ENCODE data around the gene IL3.

Gene IL3

GRCh38 chr5:132074091-132074771 lies 13.8 kb downstream of the IL3 start:
- no peak for DNase-seq

- DNase-seq, result peak; percentile 73
Measured at GRCh38 chr5:132074772-132075718, 14.6 kb downstream of the IL3 start.

DNA sequence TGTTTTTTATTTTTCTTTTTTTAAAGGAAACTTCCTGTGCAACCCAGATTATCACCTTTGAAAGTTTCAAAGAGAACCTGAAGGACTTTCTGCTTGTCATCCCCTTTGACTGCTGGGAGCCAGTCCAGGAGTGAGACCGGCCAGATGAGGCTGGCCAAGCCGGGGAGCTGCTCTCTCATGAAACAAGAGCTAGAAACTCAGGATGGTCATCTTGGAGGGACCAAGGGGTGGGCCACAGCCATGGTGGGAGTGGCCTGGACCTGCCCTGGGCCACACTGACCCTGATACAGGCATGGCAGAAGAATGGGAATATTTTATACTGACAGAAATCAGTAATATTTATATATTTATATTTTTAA lies 15.2 kb downstream of the IL3 start:
- no peak for DNase-seq

DNA sequence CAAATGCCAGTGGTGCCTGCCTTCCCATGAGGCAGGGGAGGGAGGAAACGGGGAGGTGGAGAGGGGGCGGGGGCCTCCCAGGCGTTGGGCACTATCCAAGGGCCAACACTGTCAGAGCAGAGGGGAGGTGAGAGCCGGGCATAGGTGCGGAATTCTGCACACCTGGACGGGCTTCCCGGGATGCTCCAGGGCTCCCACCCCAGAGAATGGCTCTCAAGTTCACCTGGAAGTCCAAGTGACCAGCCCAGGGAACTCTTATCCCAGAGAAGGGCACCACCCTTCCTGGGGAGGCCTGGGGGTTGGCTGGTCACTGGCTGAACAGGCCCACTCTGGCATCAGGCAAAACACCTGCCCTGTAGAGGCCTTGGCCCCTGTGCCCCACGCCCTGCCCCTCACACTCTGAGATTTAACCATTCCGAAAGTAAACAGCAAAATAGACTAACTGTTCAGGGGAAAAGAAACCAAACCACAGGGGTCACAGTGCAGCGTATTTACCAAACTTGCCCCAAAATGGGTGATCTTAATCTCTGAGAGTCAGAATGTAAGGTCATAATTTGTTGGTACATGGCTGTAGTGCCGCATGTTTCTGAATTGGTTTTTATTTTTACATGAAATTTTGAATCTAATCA lies 15.9 kb downstream of the IL3 start:
- no peak for DNase-seq

GRCh38 chr5:132076983-132077382 lies 16.5 kb downstream of the IL3 start:
- no peak for DNase-seq

GRCh38 chr5:132079081-132079480 lies 18.6 kb downstream of the IL3 start:
- no peak for DNase-seq

DNA sequence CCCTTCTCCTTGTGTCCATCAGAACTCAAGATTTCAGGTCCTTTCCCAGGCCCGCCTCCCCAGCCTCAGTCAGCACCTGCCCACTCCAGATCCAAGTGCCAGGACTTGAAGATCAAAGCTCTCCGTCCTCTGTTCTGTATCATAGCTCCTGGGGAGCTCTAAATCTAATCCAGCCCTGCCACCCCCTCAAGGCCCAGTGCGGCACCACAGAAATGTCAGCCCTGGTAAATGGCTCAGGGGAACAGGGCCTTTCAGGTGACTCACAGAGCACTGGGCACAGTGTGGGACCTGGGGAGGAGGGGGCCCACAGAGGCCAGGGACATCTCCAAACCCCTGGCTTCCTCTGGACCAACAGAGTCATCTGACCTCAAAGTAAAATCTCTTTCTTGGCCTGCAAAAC lies 19.2 kb downstream of the IL3 start:
- DNase-seq, result no peak

- no peak for DNase-seq
Measured at GRCh38 chr5:132080595-132080994, 20.1 kb downstream of the IL3 start.

GRCh38 chr5:132081458-132081857 lies 21.0 kb downstream of the IL3 start:
- no peak for DNase-seq

DNA sequence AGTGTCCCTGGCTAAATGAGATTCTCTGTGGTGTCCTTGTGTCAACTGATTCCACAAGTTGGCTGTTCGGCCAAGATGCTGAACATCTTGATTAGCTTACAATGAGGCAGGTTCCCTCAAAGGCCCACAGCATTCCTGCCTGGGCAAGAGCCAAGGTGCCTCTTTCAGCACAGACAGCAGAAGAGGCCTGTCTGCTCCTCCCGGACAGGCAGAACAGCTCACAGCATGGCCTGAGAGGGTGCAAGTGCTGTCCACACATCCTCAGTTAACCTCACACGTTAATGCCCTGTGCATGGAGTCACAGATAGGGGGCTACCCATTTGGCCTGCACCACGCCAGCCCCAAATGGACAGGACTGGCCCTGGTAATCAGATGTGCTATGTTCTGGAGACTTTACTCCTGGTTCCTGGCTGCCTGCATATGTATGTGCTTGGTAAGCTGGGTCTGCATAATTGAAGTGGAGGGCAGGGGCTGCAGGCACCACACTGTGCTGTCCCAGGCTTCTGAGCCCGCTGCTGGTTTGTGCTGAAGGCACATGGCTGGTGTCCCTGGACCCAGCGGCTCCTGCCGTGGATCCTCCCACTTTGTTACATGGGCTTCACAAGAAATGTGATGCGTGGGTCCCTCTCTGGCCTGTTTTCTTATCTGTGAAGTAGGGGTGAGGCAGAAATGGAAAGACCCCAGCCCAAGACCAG lies 22.0 kb downstream of the IL3 start:
- no peak for DNase-seq

DNA sequence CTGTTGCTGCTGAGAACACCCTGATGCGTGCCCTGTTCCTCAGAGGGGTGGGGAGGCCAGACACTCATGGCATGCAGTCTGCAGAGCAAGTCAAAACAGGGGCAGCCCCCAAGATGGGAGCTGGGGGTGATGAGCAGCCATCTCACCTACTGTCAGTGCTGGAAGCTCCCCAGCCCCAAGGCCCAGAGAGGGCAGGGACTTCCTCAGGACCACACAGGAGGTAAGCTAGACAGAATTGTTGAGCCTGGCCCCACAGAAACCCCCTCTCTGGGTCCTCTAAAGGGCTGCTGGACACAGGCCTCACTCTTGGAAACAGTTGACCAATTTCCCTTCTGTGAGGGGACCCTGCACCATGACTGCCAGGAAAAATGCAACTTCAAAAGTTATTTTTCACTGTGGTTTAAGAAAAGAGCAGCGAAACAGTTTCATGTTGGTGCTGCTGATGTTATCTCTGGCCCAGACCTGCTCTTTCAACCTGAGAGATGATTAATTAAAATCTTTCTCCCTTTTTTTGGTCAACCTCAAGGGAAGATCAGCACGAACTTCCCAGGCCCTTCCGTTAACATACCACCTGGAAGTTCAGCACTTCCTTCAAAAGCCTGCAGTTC lies 22.7 kb downstream of the IL3 start:
- DNase-seq, result no peak

DNA sequence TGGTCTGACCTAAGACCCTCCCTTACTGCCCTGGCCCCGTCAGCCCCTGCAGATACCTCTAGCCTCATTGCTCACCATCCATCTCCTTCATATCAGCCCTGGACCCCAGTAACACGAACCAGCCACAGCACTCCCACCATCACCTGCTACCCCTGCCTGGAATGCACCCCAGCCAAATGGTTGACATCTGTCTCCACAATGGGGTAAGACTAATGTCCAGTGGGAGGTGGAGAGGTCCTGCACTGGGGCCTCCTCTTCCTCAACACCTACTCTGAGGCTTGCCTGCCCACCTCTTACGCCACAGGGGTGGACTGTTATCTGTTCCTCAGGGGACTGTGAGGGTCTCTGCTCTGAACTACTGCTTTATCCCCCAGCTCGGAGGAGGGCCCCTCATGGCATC lies 25.2 kb downstream of the IL3 start:
- DNase-seq, result no peak

- DNase-seq, result no peak
Measured at GRCh38 chr5:132086277-132086794, 25.9 kb downstream of the IL3 start.

DNA sequence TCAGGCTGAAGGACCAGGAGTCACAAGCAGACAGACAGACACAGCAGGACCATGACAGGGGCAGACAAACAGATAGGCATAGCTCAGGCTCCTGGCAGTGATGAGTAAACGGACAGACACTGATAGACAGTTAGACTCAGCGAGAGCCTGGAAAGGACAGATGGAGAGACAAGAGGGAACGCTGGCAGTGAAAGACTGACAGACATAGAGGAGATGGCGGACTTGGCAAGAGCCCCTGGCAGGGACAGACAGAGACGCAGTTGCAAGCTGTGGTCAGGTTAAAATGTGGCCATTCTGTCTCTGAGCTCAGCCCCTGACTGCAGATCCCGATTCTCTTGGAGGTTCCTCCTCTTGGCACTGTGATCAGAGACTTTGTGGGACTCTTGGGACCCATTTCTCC lies 26.7 kb downstream of the IL3 start:
- no peak for DNase-seq

- DNase-seq, result no peak
Measured at GRCh38 chr5:132087661-132088060, 27.2 kb downstream of the IL3 start.

DNA sequence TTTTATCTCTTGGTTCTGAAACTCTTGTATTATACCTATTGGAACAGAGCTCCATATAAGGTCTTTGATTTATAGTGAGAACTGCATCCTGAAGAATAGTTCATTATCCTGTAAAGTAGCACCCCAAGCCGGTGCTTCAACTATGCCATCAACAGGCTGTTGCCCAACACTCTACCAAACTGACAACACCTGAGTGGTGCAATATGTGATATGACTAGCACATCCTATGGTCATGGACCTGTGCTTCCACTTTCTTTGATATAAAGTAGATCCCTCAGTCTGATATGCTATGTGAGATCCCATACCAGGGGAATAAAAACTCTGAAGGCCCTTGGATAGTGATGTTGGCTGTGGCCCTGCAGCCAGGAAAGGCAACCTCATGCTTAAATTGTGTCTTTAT lies 28.9 kb downstream of the IL3 start:
- no peak for DNase-seq

GRCh38 chr5:132090107-132090506 lies 29.7 kb downstream of the IL3 start:
- no peak for DNase-seq

- no peak for DNase-seq
Measured at GRCh38 chr5:132093271-132093670, 32.8 kb downstream of the IL3 start.

DNA sequence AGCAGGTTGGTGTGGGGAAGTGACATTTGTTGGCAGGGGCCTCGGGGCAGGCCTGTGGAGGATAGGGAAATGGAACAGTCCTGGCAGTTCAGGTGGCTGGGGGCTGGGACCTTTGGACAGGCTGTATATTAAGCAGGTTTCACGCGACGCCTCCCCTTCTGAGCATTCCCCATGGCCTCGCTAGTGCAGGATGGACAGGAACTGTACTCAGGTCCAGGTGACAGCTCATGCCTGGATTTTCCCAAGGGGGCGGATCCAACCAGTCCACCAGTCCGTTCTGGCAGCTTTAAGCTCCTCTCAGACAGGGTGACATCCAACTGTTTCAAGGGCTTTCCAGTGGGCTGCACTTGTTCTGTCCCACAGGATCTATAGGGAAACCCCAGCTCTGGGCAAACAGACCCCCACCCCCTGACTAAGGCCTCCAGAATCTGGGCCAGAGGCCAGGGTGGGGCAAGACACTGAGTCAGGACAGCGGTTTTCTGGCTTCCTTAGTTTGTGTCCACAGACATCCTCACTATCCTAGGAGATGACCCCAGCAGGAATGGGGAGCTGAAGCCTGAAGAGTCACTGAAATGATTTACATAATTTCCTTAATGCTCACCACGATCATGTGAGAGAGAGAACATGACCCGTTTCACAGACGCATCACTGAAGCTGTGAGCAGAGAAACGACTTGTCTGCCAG lies 34.1 kb downstream of the IL3 start:
- DNase-seq, result peak; percentile 62

- no peak for DNase-seq
Measured at GRCh38 chr5:132095077-132095410, 34.6 kb downstream of the IL3 start.

DNA sequence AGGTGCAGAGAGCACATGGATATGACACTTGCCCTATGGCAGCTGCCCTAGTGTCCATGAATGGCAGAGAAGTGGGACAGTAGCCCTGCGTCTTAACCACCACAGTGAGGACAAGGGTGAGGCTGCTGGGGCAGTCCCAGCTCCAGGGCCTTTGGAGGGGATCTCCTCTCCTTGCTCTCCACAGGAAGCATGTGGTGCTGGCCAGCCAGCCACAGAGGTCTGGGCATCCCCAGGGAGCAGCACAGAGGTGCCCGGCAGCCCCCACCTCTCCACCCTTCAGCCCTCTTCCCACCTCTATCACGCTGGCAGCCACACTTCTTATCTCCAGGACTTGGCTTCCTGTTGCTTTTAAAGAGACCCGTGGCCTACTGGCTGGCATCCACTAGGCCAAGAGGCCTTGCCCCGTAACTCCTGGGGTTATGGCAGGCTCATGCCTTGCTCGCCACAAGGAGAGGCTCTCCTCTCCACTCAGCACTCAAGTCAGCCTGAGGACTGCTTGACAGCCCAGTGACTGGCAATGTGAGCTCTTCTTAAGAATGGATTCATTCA lies 35.0 kb downstream of the IL3 start:
- DNase-seq, result peak; percentile 64

DNA sequence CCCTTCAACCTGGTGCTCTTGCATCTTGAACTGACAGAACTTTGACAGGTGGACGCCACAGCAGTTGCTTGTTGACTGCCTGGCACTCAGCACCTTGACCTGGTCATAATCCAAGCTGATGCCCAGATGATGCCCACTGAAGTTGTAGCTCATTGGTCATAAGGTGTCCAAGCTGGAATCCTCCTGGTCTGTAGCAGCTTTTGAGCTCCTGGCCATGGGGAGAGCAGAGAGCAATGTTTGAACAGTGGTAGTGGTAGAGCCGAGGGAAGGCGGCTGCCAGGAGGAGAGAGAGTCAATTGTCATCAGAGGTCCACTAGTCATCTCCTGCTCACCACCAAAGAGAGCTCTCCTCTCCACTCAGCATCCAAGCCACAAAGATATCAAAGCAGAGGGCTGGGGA lies 36.4 kb downstream of the IL3 start:
- DNase-seq, result no peak

All from activated effector memory CD4-positive, alpha-beta T cell treated with anti-CD3 and anti-CD28 coated beads, Interleukin-2, amount 50 U/mL, for 16 hours (primary cell).